Mesothelial cell of epicardium (in vitro differentiated cells): ENCODE data around the gene PI4K2B. TPM values are rescaled to one million over a fixed set of nuclear protein-coding genes. Genes with fewer than 3 reads are reported as not detected.

Experiments
- DNase-seq, 2 experiments: peaks; one replicate each; pipeline ENCODE4 v3.0.0; 2021; ENCODE audit warnings: low spot score in 2 of 2; ENCODE audit not compliant: unreplicated experiment in 2 of 2
- H3K27ac Mint-ChIP-seq: 2 replicates; pipeline ENCODE4 v1.8.0; 2021; ENCODE audit warnings: mixed read lengths
- H3K27me3 Mint-ChIP-seq: 2 replicates; pipeline ENCODE4 v1.8.0; 2021; ENCODE audit warnings: low read depth, mixed read lengths
- H3K36me3 Mint-ChIP-seq: 2 replicates; pipeline ENCODE4 v1.8.0; 2021; ENCODE audit warnings: mixed read lengths
- H3K4me1 Mint-ChIP-seq: 2 replicates; pipeline ENCODE4 v1.8.0; 2021; ENCODE audit warnings: mixed read lengths
- H3K4me3 Mint-ChIP-seq: 2 replicates; pipeline ENCODE4 v1.8.0; 2021; ENCODE audit warnings: mild to moderate bottlenecking, moderate library complexity, mixed read lengths
- H3K9me3 Mint-ChIP-seq: 2 replicates; pipeline ENCODE4 v1.8.0; 2021; ENCODE audit warnings: mixed read lengths
- CTCF ChIP-seq: fragments of 200-600 bp; sonication (generic); IDR thresholded peaks from one replicate; pipeline ENCODE4 v1.5.0; 2021; ENCODE audit warnings: antibody characterized with exemption; ENCODE audit not compliant: unreplicated experiment
- total RNA-seq: library from RNA; stranded (reverse); gene quantifications from 3 replicates; pipeline ENCODE4 v1.2.1, GENCODE V29; 2021

PI4K2B gene
- total RNA-seq, 1 donor from 2014 or later = 9.1 TPM

- H3K4me1 Mint-ChIP-seq = peaks cover 24% of the 10 kb centered on the region
These were observed 65.8 kb downstream of the PI4K2B start for GRCh38 chr4:25299476-25300203.

GRCh38 chr4:25301471-25301870 lies 67.6 kb downstream of the PI4K2B start:
- H3K36me3 Mint-ChIP-seq = no peaks in the 10 kb centered on the region
- DNase-seq = no peak
- no peak for TF ChIP-seq CTCF
- H3K27me3 Mint-ChIP-seq = peaks cover 4% of the 10 kb centered on the region
- peaks cover 24% of the 10 kb centered on the region for H3K4me1 Mint-ChIP-seq
- no peak overlapping the region for H3K4me3 Mint-ChIP-seq
- H3K9me3 Mint-ChIP-seq = no peaks in the 10 kb centered on the region
- peak overlapping the region; percentile 32 for H3K27ac Mint-ChIP-seq

More at GRCh38 chr4:25299476-25300203, 65.8 kb downstream of the PI4K2B start:
- peak in 1 of 2 experiments; percentile 46 for DNase-seq
- Mint-ChIP-seq H3K27ac (peak overlapping the region; percentile 87), H3K9me3 (no peaks in the 10 kb centered on the region), H3K27me3 (peaks cover 4% of the 10 kb centered on the region), H3K36me3 (no peaks in the 10 kb centered on the region), H3K4me3 (peak overlapping the region; percentile 41)
- TF ChIP-seq CTCF = no peak

GRCh38 chr4:25302626-25303025 lies 68.8 kb downstream of the PI4K2B start:
- H3K27ac Mint-ChIP-seq = no peak overlapping the region
- no peaks in the 10 kb centered on the region for H3K9me3 Mint-ChIP-seq
- no peak for DNase-seq
- peaks cover 23% of the 10 kb centered on the region for H3K4me1 Mint-ChIP-seq
- H3K4me3 Mint-ChIP-seq = no peak overlapping the region
- H3K36me3 Mint-ChIP-seq = no peaks in the 10 kb centered on the region
- peaks cover 4% of the 10 kb centered on the region for H3K27me3 Mint-ChIP-seq
- TF ChIP-seq CTCF = no peak

- no peak for DNase-seq
- H3K27ac Mint-ChIP-seq = no peak overlapping the region
- peaks cover 20% of the 10 kb centered on the region for H3K4me1 Mint-ChIP-seq
- H3K4me3 Mint-ChIP-seq = no peak overlapping the region
- H3K27me3 Mint-ChIP-seq = peaks cover 4% of the 10 kb centered on the region
- no peaks in the 10 kb centered on the region for H3K36me3 Mint-ChIP-seq
- TF ChIP-seq CTCF = no peak
- no peaks in the 10 kb centered on the region for H3K9me3 Mint-ChIP-seq
These were observed 69.7 kb downstream of the PI4K2B start for GRCh38 chr4:25303578-25303977.

- Mint-ChIP-seq H3K27ac (no peak overlapping the region), H3K27me3 (no peaks in the 10 kb centered on the region), H3K4me1 (peaks cover 6% of the 10 kb centered on the region), H3K9me3 (no peaks in the 10 kb centered on the region), H3K4me3 (no peak overlapping the region), H3K36me3 (no peaks in the 10 kb centered on the region)
- DNase-seq = no peak
- no peak for TF ChIP-seq CTCF
These were observed 72.8 kb downstream of the PI4K2B start for GRCh38 chr4:25306518-25307057.
